D721Med (cell line): ENCODE data around the gene CDKAL1.
"Not testable (repeated sequence)": the region's sequence is repeated elsewhere in the genome, so short reads cannot be mapped to it uniquely, and the experiment has no call there.

ENCODE experiments used
- DNase-seq: peaks from one replicate; pipeline ENCODE4 v3.0.0; 2011; ENCODE audit warnings: low spot score; ENCODE audit not compliant: insufficient read length
- FAIRE-seq: peaks from 2 replicates; lab custom pipeline; 2011; peaks lifted over from hg19 to GRCh38; lab: Jason Lieb, UNC
- CTCF ChIP-seq: IDR thresholded peaks from 2 replicates; pipeline ENCODE4 v1.5.1; 2012; ENCODE audit warnings: mild to moderate bottlenecking, control low read depth; ENCODE audit not compliant: insufficient read depth; ENCODE audit errors: missing control alignments

CDKAL1 gene

GRCh38 chr6:20642441-20642840 lies 108.2 kb downstream of the CDKAL1 start:
- no peak for FAIRE-seq
- no peak for DNase-seq
- TF ChIP-seq CTCF = no peak

GRCh38 chr6:20644667-20645370 lies 110.6 kb downstream of the CDKAL1 start:
- DNase-seq = no peak
- FAIRE-seq = no peak
- no peak for TF ChIP-seq CTCF

GRCh38 chr6:20645572-20645971 lies 111.3 kb downstream of the CDKAL1 start:
- DNase-seq, FAIRE-seq: not testable (repeated sequence)

GRCh38 chr6:20647585-20647984 lies 113.3 kb downstream of the CDKAL1 start:
- FAIRE-seq = no peak
- no peak for DNase-seq
- no peak for TF ChIP-seq CTCF

GRCh38 chr6:20649696-20650470 lies 115.6 kb downstream of the CDKAL1 start:
- not testable (repeated sequence) for DNase-seq, FAIRE-seq

- no peak for TF ChIP-seq CTCF
- FAIRE-seq (no peak), DNase-seq (no peak)
Measured at GRCh38 chr6:20652299-20653084, 118.2 kb downstream of the CDKAL1 start.

GRCh38 chr6:20653085-20653479 lies 118.8 kb downstream of the CDKAL1 start:
- DNase-seq (no peak), FAIRE-seq (no peak)
- no peak for TF ChIP-seq CTCF
